OCI-LY3 (cell line): Measurements from ENCODE around the gene PAX5.

Experiments
- EZH2phosphoT487 ChIP-seq: fragments of 200-600 bp; shearing (Covaris generic); IDR thresholded peaks from 2 replicates; pipeline ENCODE4 v1.6.1; 2018; ENCODE audit warnings: antibody characterized with exemption, mixed run types, low read depth
- TF ChIP-seq, protein P1 (sequence below): fragments of 200-600, 300-600 bp; sonication (generic); IDR thresholded peaks from 2 replicates; pipeline ENCODE4 v1.5.1; 2014; ENCODE audit warnings: antibody characterized with exemption, low read length, low read depth

DNA sequence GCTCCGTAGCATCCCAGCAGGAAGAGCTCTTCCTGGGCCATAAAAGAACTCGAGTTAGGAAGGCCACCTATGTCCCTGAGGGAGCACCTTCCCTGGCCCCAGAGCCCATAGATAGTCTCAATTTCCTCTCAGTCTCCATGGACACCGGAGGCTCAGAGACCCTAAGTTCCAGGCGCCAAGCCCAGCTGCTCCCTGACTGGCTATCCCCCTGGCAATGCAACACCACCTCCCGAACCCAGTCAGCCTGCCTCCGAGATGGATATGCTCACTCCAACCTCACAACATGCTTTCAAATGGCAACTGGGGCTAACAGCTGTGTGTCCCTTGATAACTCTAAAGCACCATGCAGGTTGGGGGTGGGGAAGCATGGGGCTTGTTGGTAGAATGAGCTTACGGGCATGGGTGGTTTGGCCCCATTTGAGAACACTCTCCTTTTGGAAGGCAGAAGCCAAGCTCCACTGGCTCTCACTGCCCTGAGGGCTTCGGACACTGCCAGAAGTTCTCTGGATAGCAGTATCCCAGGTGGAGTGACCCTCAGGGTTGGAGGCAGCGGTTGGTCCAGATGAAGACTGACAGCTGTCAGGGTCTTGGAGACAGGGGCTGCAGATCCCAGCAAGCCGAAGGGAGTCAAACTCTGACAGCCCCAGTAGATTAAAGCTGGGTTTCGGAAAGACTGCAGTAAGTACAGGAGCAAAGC lies 165.3 kb downstream of the PAX5 start:
- TF ChIP-seq, protein P1, sequence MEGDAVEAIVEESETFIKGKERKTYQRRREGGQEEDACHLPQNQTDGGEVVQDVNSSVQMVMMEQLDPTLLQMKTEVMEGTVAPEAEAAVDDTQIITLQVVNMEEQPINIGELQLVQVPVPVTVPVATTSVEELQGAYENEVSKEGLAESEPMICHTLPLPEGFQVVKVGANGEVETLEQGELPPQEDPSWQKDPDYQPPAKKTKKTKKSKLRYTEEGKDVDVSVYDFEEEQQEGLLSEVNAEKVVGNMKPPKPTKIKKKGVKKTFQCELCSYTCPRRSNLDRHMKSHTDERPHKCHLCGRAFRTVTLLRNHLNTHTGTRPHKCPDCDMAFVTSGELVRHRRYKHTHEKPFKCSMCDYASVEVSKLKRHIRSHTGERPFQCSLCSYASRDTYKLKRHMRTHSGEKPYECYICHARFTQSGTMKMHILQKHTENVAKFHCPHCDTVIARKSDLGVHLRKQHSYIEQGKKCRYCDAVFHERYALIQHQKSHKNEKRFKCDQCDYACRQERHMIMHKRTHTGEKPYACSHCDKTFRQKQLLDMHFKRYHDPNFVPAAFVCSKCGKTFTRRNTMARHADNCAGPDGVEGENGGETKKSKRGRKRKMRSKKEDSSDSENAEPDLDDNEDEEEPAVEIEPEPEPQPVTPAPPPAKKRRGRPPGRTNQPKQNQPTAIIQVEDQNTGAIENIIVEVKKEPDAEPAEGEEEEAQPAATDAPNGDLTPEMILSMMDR: no peak
- no peak for TF ChIP-seq EZH2phosphoT487
